IMR-90 (cell line): ENCODE measurements around the gene TRIM37. TPM values are rescaled to one million over a fixed set of nuclear protein-coding genes. Genes with fewer than 3 reads are reported as not detected.
A peak's percentile ranks its signal among the peaks of the same experiment; 100 is the strongest.

Experiments used
- ATAC-seq: fragments of 200-7000 bp; cut with Tn5 transposase; 2 replicates; pipeline ENCODE4 v1.9.1; 2020; ENCODE audit warnings: low read depth, mild to moderate bottlenecking, moderate library complexity
- BruUV-seq: library from RNA; stranded (reverse); fragments of 400-500 nt; replicated peaks from 2 replicates; lab custom pipeline; 2021; lab: Mats Ljungman, UMichigan
- CTCF ChIA-PET: fragments of 300-600 bp; formaldehyde crosslinking; extraction: SDS; loops from one replicate; lab custom pipeline; 2021; ENCODE audit warnings: antibody characterized with exemption; lab: Yijun Ruan, JAX
- POLR2A ChIA-PET: fragments of 300-600 bp; sonication (Branson Sonifier 250); formaldehyde crosslinking; loops from one replicate; lab custom pipeline; 2022; ENCODE audit warnings: antibody characterized with exemption; ENCODE audit not compliant: unreplicated experiment; lab: Charles Lee
- DNase-seq: peaks from one replicate; pipeline ENCODE4 v3.0.0; 2013
- H2AFZ ChIP-seq: replicated peaks from 2 replicates; pipeline ENCODE3; 2013; ENCODE audit warnings: low read length, mild to moderate bottlenecking; ENCODE audit not compliant: poor library complexity
- H2AK5ac ChIP-seq: 2 replicates; pipeline ENCODE4 v1.6.1; 2013; ENCODE audit warnings: low read depth, low read length, inconsistent platforms
- H2AK9ac ChIP-seq: replicated peaks from 2 replicates; pipeline ENCODE3; 2013; ENCODE audit warnings: mild to moderate bottlenecking, low read depth, low read length, moderate library complexity; ENCODE audit not compliant: poor library complexity
- H2BK120ac ChIP-seq: 2 replicates; pipeline ENCODE4 v1.6.1; 2013; ENCODE audit warnings: low read depth, low read length, inconsistent platforms
- H2BK15ac ChIP-seq: 3 replicates; pipeline ENCODE4 v1.6.1; 2013; ENCODE audit warnings: low read depth, low read length, inconsistent platforms
- H2BK20ac ChIP-seq: 2 replicates; pipeline ENCODE4 v1.6.1; 2013; ENCODE audit warnings: low read depth, mild to moderate bottlenecking, inconsistent platforms, low read length, moderate library complexity
- H2BK5ac ChIP-seq: 2 replicates; pipeline ENCODE4 v1.6.1; 2013; ENCODE audit warnings: mild to moderate bottlenecking, low read depth, low read length, inconsistent platforms; ENCODE audit not compliant: poor library complexity, severe bottlenecking
- H3K14ac ChIP-seq: replicated peaks from 2 replicates; pipeline ENCODE4 v1.6.1; 2013; ENCODE audit warnings: low read depth, low read length, inconsistent platforms
- H3K18ac ChIP-seq: 2 replicates; pipeline ENCODE4 v1.6.1; 2013; ENCODE audit warnings: low read depth, low read length, control low read depth
- H3K23ac ChIP-seq: 2 replicates; pipeline ENCODE4 v1.6.1; 2013; ENCODE audit warnings: low read depth, low read length, inconsistent platforms
- H3K27ac ChIP-seq: 2 replicates; pipeline ENCODE4 v1.5.1; 2013; ENCODE audit warnings: mild to moderate bottlenecking, control low read depth, low read length; ENCODE audit not compliant: insufficient read depth
- H3K27me3 ChIP-seq: 2 replicates; pipeline ENCODE4 v1.6.1; 2013; ENCODE audit warnings: low read length; ENCODE audit not compliant: control insufficient read depth, insufficient read depth
- H3K36me3 ChIP-seq: 2 replicates; pipeline ENCODE4 v1.6.1; 2013; ENCODE audit warnings: low read length, mixed read lengths; ENCODE audit not compliant: control insufficient read depth, insufficient read depth
- H3K4ac ChIP-seq: 2 replicates; pipeline ENCODE4 v1.6.1; 2013; ENCODE audit warnings: low read depth, low read length, inconsistent platforms
- H3K4me1 ChIP-seq: 2 replicates; pipeline ENCODE4 v1.6.1; 2013; ENCODE audit warnings: low read length, mixed read lengths; ENCODE audit not compliant: control insufficient read depth, insufficient read depth
- H3K4me2 ChIP-seq: 2 replicates; pipeline ENCODE4 v1.6.1; 2013; ENCODE audit warnings: low read depth, mild to moderate bottlenecking, control low read depth, low read length, moderate library complexity
- H3K4me3 ChIP-seq: 2 replicates; pipeline ENCODE4 v1.5.1; 2013; ENCODE audit warnings: low read depth, mild to moderate bottlenecking, control low read depth, low read length, moderate library complexity; ENCODE audit not compliant: insufficient read depth
- H3K56ac ChIP-seq: 2 replicates; pipeline ENCODE4 v1.6.1; 2013; ENCODE audit warnings: low read length, inconsistent platforms; ENCODE audit not compliant: insufficient read depth; ENCODE audit errors: extremely low read depth
- H3K79me1 ChIP-seq, 2 experiments: 2 replicates each; pipeline ENCODE4 v1.6.1; 2013; ENCODE audit warnings: low read length in 2 of 2, inconsistent platforms in 1 of 2, low read depth in 1 of 2
- H3K9ac ChIP-seq: 2 replicates; pipeline ENCODE4 v1.6.1; 2013; ENCODE audit warnings: low read depth, low read length, control low read depth
- H3K9me1 ChIP-seq: 2 replicates; pipeline ENCODE4 v1.6.1; 2013; ENCODE audit warnings: low read length, inconsistent platforms; ENCODE audit not compliant: insufficient read depth
- H3K9me3 ChIP-seq: 2 replicates; pipeline ENCODE4 v1.6.1; 2013; ENCODE audit warnings: low read length; ENCODE audit not compliant: control insufficient read depth, insufficient read depth
- H4K20me1 ChIP-seq: 2 replicates; pipeline ENCODE4 v1.6.1; 2013; ENCODE audit warnings: low read length, inconsistent platforms; ENCODE audit not compliant: insufficient read depth
- H4K5ac ChIP-seq: 2 replicates; pipeline ENCODE4 v1.6.1; 2013; ENCODE audit warnings: mild to moderate bottlenecking, low read depth, low read length, control low read depth
- H4K8ac ChIP-seq, 2 experiments: 2 replicates each; pipeline ENCODE4 v1.6.1; 2013; ENCODE audit warnings: low read depth in 2 of 2, low read length in 2 of 2, control low read depth in 1 of 2, inconsistent platforms in 1 of 2
- H4K91ac ChIP-seq: 2 replicates; pipeline ENCODE4 v1.6.1; 2013; ENCODE audit warnings: low read depth, low read length, inconsistent platforms; ENCODE audit not compliant: insufficient read depth
- BHLHE40 ChIP-seq: fragments of 150-350 bp; IDR thresholded peaks from 2 replicates; pipeline ENCODE4 v1.6.1; 2016; ENCODE audit warnings: mild to moderate bottlenecking, low read depth, low read length
- CHD1 ChIP-seq: IDR thresholded peaks from 2 replicates; pipeline ENCODE4 v1.6.1; 2012; ENCODE audit warnings: low read depth, low read length, improper control_type of control experiment
- CTCF ChIP-seq: conservative IDR thresholded peaks from 2 replicates; pipeline ENCODE4 v1.5.1; 2012; ENCODE audit warnings: mild to moderate bottlenecking, low read depth, low read length, improper control_type of control experiment
- ELK1 ChIP-seq: fragments of 150-350 bp; IDR thresholded peaks from 2 replicates; pipeline ENCODE4 v1.6.1; 2016; ENCODE audit warnings: low read depth, mild to moderate bottlenecking, low read length, moderate library complexity, borderline replicate concordance
- MXI1 ChIP-seq: IDR thresholded peaks from 2 replicates; pipeline ENCODE4 v1.6.1; 2012; ENCODE audit warnings: low read depth, mild to moderate bottlenecking, low read length, moderate library complexity, borderline replicate concordance
- NFE2L2 ChIP-seq: fragments of 150-350 bp; IDR thresholded peaks from 2 replicates; pipeline ENCODE4 v1.6.1; 2016; ENCODE audit warnings: low read depth, mild to moderate bottlenecking, low read length
- POLR2A ChIP-seq: IDR thresholded peaks from 2 replicates; pipeline ENCODE4 v1.6.1; 2012; ENCODE audit warnings: mild to moderate bottlenecking, low read depth, low read length
- RAD21 ChIP-seq: IDR thresholded peaks from 2 replicates; pipeline ENCODE4 v1.6.1; 2012; ENCODE audit warnings: low read length, improper control_type of control experiment
- RCOR1 ChIP-seq: IDR thresholded peaks from 2 replicates; pipeline ENCODE4 v1.6.1; 2012; ENCODE audit warnings: mild to moderate bottlenecking, low read length, improper control_type of control experiment; ENCODE audit not compliant: insufficient replicate concordance
- USF2 ChIP-seq: fragments of 150-350 bp; IDR thresholded peaks from 2 replicates; pipeline ENCODE4 v1.6.1; 2017; ENCODE audit warnings: mild to moderate bottlenecking, antibody characterized with exemption, low read length, low read depth
- WGBS, 2 experiments: methylation state at CpG; one replicate each; pipeline versions ENCODE4 v1.1.5 to v1.1.7; 2013; ENCODE audit warnings: missing lambda C conversion rate in 2 of 2; ENCODE audit not compliant: insufficient read length in 1 of 2; ENCODE audit errors: extremely low coverage in 2 of 2; 5-methylcytosine and 5-hydroxymethylcytosine counted together
- dilution Hi-C: fragments of 300-500 bp; cut with HindIII; formaldehyde crosslinking; loops from one replicate; pipeline ENCODE4 v1.14.3; 2018; ENCODE audit warnings: low sequenced_read_pairs; ENCODE audit not compliant: unreplicated experiment
- in situ Hi-C: fragments of 300-500 bp; cut with MboI; formaldehyde crosslinking; loops from 3 replicates; pipeline ENCODE4 v1.14.3; 2019; ENCODE audit warnings: low sequenced_read_pairs, inconsistent platforms, mixed read lengths
- intact Hi-C: fragments of 100-400 bp; cut with micrococcal nuclease; formaldehyde crosslinking; loops from 2 replicates; pipeline ENCODE4 v1.10.0; 2022
- polyA plus RNA-seq, 3 experiments: library from polyadenylated mRNA; depleted of rRNA; stranded (reverse); fragments of >200 nt; gene quantifications; 2 replicates each; pipeline ENCODE4 v1.2.3, GENCODE V29; 2012; ENCODE audit warnings: low replicate concordance in 1 of 3
- total RNA-seq: library from RNA; depleted of rRNA; stranded (reverse); fragments of >200 nt; gene quantifications from 2 replicates; pipeline ENCODE4 v1.2.3, GENCODE V29; 2012

TRIM37 gene
- total and polyA plus RNA-seq, 2 of the 4 experiments (the other 2 are of a cell fraction): 12.1 to 24.9 TPM

GRCh38 chr17:58985971-58986370 lies 120.7 kb downstream of the TRIM37 start:
- ChIA-PET CTCF (no interaction called here), POLR2A (no interaction called here)
- in situ Hi-C loops: no loop called here
- H3K4me3 ChIP-seq: no peak overlapping the region
- H3K79me1 ChIP-seq: no peaks in the 10 kb centered on the region
- H3K27ac ChIP-seq: no peak overlapping the region
- H2BK20ac ChIP-seq: no peak overlapping the region
- H4K8ac ChIP-seq: no peak overlapping the region
- no peaks in the 10 kb centered on the region for H3K9me3 ChIP-seq
- ATAC-seq (no peak), DNase-seq (peak; percentile 11)
- no peak overlapping the region for H3K4me2 ChIP-seq
- no peak overlapping the region for H3K4ac ChIP-seq
- no peak overlapping the region for H2BK120ac ChIP-seq
- H3K23ac ChIP-seq: no peak overlapping the region
- intact Hi-C loops: loop anchor here (1.0 kb wide), 1 partner anchor 183 kb away; no protein-coding TSS in a partner anchor
- H3K9ac ChIP-seq: no peak overlapping the region
- H3K9me1 ChIP-seq: peaks cover 5% of the 10 kb centered on the region; the same call in 1 of the 2 replicates
- no peak overlapping the region for H4K5ac ChIP-seq
- H3K27me3 ChIP-seq: no peaks in the 10 kb centered on the region
- H4K20me1 ChIP-seq: no peaks in the 10 kb centered on the region
- no peak overlapping the region for H3K18ac ChIP-seq
- H3K14ac ChIP-seq: no peak overlapping the region
- no peak overlapping the region for H3K56ac ChIP-seq
- H3K36me3 ChIP-seq: no peaks in the 10 kb centered on the region
- H4K91ac ChIP-seq: no peak overlapping the region
- BruUV-seq: no TSS peak
- H2BK15ac ChIP-seq: no peak overlapping the region
- TF ChIP-seq MXI1 (no peak), CHD1 (no peak), NFE2L2 (no peak), POLR2A (no peak), CTCF (no peak), RCOR1 (no peak), ELK1 (no peak), RAD21 (no peak), BHLHE40 (no peak), USF2 (no peak)
- no peak overlapping the region for H2AFZ ChIP-seq
- no peak overlapping the region for H2AK5ac ChIP-seq
- dilution Hi-C loops: no loop called here
- no peak overlapping the region for H2AK9ac ChIP-seq
- no peak overlapping the region for H2BK5ac ChIP-seq
- H3K4me1 ChIP-seq: no peaks in the 10 kb centered on the region
- no CpG with 5 or more reads among the region's 6 CpGs for WGBS, 2 experiments
